NCI-H1417 treated with DMSO at 0.1 percent for 48 hours (cell line): Measurements from ENCODE around the gene SARS2.

Experiments used
- DNase-seq: peaks from one replicate; lab custom pipeline; 2025; lab: John Stamatoyannopoulos, UW

The SARS2 gene

GRCh38 chr19:38915329-38916321, 14.9 kb downstream of the SARS2 start:
- no peak for DNase-seq

GRCh38 chr19:38913958-38914357, 16.6 kb downstream of the SARS2 start:
- DNase-seq, result no peak

DNA sequence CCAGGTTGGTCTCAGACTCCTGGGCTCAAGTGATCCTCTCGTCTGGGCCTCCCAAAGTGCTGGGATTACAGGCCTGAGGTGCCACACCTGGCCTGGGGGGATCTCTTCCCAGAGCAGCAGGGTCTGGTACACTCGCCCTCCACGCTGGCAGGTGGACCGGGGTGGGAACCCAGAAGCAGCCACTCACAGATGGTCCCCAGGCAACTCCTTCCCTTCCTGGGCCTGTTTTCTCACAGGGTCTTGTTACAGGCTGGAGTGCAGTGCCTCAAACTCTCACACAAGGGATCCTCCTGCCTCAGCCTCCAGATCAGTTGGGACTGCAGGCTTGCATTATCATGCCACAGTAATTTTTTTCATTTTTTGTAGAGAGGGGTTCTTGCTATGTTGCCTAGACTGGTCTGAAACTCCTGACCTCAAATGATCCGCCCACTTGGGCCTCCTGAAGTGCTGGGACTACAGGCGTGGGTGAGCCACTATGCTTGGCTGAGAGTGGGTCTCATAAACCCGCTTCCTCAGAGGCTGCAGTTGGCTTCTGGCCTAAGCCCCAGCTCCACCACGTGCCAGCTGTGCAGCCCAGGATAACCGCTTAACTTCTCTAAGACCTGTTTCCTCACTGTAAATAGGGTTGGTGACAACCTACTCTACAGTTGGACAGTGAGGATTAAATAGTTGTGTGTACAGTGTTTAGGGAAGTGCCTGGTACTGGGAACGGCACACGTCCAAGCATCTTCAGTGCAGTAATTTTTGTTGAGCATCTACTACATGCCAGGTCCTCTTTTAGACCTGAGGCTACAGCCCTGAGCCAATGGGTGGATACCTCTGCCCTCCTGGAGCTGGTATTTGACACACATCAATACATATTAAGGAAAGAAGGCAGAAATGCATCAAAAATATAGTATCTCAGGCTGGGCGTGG, 17.7 kb downstream of the SARS2 start:
- no peak for DNase-seq

DNA sequence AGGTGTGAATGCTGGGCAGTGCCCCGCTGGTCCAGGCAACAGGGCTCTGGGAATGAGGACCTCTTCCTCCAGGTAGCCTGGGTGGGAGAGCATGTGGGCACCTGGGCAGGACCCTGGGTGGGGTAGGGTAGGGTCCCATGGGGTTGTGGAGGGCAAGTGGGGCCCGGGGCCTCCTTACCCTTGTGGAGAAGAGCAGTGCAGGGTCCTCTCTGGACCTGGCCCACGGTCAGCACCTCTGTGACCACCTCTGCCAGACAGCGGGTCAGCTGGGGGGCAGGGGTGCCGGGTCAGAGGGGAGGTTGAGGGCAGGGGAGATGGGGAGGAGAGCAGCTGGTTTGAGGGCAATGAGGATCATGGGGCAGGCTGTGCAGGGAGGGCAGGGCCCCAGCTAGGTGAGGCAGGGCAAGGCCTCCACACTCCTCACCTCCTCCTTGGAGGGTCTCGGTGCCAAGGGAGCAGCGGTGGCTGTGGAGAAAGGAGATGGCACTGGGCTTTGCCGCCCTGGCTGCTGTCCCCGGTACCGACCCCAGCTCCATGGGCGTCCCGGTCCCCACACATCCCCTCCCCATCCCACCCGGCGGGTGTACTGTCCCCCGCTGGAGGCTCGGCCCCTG, 19.1 kb downstream of the SARS2 start:
- no peak for DNase-seq

GRCh38 chr19:38910488-38910887, 20.1 kb downstream of the SARS2 start:
- no peak for DNase-seq

DNA sequence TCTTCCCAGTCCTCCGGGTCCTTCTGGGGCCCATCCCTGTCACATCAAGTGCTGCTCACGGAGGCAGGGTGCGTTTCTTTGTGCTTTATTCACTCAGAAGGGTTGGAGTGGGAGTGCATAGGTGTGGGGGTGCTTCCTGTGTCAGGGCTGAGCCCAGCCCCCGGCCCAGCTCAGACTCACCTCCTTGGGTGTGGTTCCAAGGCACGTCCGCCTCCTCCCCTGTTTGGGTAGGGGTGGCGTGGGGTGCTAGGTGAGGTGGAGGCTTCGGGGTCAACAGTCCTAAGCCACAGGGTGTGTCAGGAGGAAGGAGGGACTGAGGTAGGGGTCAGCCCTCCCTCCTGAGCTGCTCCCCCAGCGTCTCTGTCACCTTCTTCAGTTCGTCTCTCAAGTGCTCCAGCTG, 21.7 kb downstream of the SARS2 start:
- DNase-seq, result no peak

DNA sequence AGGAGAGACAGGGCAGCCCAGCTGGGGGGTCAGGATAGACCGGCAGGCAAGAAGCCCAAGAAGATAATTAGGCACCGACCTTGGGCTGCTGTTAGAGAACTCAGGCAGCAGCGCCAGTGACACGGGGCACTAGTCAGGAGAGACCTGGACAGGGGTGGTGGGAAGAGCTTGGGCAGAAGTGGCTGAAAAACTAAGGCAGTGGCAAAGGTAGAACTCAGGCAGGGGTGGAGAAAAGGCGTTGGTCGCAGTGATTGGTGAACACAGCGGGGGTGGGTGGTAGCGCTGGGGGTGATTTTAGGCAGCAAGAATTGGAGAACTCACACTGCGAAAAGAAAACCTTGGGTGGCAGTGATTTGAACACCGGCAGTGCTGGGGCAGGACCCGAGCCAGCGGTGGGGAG, 22.9 kb downstream of the SARS2 start:
- no peak for DNase-seq

- no peak for DNase-seq
Observed at GRCh38 chr19:38907227-38907626, 23.3 kb downstream of the SARS2 start.

DNA sequence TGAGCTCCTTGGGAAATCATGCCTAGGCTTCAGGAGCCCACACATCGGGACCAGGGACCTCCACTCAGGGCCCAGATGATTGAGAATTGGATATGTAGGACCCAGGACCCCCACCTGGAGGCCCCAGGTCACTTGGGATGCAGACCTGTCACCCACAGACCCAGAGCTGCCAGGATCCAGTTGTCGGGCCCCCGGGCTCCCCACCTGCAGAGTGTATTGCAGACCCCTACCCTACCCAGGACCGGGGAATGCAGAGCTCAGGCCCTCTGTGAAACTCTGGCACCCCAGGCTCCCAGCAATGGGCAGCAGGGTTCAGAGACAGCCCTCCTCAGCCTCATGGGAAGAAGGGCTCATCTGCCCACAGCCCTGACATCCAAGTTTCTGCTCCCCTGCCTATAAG, 24.9 kb downstream of the SARS2 start:
- DNase-seq, result no peak

DNA sequence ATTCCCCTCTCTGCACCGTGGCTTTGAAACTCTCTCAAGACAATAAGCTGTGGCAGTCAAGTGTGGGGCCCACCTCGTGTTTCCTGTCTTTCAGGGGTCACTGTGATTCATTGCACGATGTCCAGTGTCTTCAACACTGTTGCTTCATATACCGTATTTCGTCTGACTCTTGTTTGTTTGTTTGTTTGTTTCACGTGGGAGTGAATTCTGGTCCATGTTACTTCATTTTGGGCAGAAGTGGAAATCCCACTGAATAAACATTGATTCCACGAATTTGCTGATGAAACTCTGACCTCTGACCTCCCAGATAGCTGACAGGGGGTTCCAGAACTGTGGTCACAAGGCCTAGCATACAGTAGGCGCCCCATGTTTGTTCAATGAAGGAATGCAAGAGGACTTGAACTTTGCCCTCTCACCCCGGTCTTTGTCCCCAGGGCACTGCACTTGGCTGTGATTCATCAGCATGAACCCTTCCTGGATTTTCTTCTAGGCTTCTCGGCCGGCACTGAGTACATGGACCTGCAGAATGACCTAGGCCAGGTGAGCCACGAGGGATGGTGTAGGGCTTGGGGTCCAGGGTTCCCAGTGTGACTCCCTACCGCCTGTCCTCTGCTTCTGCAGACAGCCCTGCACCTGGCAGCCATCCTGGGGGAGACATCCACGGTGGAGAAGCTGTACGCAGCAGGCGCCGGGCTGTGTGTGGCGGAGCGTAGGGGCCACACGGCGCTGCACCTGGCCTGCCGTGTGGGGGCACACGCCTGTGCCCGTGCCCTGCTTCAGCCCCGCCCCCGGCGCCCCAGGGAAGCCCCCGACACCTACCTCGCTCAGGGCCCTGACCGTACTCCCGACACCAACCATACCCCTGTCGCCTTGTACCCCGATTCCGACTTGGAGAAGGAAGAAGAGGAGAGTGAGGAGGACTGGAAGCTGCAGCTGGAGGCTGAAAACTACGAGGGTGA, 25.7 kb downstream of the SARS2 start:
- no peak for DNase-seq

GRCh38 chr19:38901683-38902082, 28.9 kb downstream of the SARS2 start:
- DNase-seq, result no peak

DNA sequence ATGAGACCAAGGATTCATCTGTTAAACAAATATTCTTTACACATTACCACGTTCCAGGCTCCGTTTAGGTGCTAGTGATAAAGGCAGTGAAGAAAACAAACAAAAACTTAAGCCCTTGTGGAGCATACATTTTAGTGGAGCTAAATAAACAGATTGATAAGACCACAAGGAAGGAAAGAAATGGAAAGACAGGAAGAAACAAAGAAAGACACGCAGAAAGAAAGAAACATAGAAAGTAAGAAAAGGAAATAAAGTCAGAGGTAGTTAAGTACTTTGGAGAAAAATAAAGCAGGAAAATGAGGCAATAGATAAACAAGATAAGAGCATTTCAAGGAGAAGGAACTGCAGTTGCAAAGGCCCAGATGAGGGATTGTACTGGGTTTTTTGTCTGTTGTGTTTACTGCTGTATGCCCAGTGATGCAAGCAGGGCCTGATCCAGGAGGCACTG, 29.8 kb downstream of the SARS2 start:
- DNase-seq, result no peak

GRCh38 chr19:38900202-38900629, 30.3 kb downstream of the SARS2 start:
- no peak for DNase-seq

DNA sequence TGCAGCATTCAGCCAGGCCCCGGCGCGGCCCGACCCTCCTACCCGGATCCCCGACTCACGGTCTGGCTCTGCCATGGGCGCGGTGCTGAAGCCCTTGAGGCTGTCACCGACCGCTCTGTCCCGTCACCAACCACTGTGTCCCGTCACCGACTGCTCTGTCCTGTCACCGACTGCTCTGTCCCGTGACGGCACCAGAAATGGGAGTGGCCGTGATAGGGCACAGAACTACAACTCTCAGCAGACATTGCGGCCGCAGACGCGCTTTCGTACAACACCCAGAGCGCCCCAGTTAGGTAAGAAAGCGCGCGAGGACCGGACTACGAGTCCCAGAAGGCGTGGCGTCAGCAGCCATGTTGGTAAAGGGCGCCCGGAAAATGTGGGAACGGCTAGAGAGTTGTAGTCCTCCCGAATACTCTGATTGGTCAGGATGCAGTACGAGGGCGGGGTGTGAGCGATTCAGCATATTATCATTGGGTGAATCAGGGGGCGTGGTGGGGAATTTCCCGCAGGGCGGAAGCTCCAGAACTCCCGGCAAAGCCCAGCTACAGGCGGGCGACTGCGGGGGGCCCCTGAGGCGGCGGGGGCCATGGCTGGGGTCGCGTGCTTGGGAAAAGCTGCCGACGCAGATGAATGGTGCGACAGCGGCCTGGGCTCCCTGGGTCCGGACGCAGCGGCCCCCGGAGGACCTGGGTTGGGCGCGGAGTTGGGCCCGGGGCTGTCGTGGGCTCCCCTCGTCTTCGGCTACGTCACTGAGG, 30.9 kb downstream of the SARS2 start, which contains the start of the genes NFKBIB and SIRT2:
TSS of gene NFKBIB (plus strand) at position 523 of the 755 bp plus-strand sequence. CDS start at position 587, 64 bp downstream.
TSS of gene SIRT2 (minus strand) at position 172 of the 755 bp plus-strand sequence. CDS start at position 75, 97 bp downstream.
- DNase-seq, result peak; percentile 97

GRCh38 chr19:38898788-38899446, 31.6 kb downstream of the SARS2 start:
- no peak for DNase-seq

- no peak for DNase-seq
Observed at GRCh38 chr19:38894968-38895367, 35.6 kb downstream of the SARS2 start.

GRCh38 chr19:38893341-38893771, 37.2 kb downstream of the SARS2 start:
- DNase-seq, result no peak

- DNase-seq, result no peak
Observed at GRCh38 chr19:38892841-38893240, 37.7 kb downstream of the SARS2 start.

DNA sequence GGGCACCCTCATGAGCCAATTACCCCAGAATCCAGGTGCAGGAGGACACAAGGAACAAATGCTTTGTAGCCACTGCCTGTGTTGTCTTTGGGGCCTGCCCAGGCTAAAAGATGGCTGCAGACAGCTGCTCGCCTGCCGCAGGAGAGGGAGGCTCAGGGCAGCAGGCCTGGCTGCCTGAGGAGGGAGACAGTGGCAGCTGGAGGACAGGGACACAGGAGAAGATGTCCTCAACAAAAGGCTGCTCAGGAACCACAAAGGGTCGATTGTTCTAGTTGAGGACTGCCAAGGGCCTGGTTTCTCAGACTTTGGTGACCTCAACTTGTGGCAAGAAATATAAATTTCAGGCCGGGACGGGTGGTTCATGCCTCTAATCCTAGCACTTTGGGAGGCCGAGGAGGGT, 38.8 kb downstream of the SARS2 start:
- no peak for DNase-seq
